ENCODE measurements around the gene PCSK5.

DNA sequence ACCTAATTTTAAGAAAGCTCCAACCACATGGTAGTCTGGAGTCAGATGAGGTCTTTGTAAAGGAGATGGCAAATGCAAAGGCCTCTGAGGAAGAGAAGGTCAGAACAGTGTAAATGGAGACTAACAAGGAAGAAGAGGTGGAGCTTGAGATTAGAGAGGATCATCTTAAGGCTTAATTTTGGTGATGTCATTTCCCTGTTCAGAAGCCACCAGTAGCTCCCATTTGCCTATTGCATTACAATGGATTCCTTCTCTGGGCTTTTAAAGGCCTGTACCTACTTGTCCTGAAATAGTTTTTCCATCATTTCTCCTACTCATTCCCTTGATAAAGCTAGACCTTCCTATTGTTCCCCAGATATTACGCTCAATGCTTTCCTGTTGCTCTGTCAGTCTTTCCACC is 16.1 kb downstream of the PCSK5 start:
- TF ChIP-seq, protein P1, sequence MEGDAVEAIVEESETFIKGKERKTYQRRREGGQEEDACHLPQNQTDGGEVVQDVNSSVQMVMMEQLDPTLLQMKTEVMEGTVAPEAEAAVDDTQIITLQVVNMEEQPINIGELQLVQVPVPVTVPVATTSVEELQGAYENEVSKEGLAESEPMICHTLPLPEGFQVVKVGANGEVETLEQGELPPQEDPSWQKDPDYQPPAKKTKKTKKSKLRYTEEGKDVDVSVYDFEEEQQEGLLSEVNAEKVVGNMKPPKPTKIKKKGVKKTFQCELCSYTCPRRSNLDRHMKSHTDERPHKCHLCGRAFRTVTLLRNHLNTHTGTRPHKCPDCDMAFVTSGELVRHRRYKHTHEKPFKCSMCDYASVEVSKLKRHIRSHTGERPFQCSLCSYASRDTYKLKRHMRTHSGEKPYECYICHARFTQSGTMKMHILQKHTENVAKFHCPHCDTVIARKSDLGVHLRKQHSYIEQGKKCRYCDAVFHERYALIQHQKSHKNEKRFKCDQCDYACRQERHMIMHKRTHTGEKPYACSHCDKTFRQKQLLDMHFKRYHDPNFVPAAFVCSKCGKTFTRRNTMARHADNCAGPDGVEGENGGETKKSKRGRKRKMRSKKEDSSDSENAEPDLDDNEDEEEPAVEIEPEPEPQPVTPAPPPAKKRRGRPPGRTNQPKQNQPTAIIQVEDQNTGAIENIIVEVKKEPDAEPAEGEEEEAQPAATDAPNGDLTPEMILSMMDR (IDR thresholded peaks at IDR 0.05) = no peak
- TF ChIP-seq POLR2AphosphoS5 (IDR thresholded peaks at IDR 0.05) = no peak

All from prostate gland (tissue), 2 donors.